Measurements from ENCODE around the gene MICU1.
"Not testable (repeated sequence)": the region's sequence is repeated elsewhere in the genome, so short reads cannot be mapped to it uniquely, and the experiment has no call there.

MICU1 gene

DNA sequence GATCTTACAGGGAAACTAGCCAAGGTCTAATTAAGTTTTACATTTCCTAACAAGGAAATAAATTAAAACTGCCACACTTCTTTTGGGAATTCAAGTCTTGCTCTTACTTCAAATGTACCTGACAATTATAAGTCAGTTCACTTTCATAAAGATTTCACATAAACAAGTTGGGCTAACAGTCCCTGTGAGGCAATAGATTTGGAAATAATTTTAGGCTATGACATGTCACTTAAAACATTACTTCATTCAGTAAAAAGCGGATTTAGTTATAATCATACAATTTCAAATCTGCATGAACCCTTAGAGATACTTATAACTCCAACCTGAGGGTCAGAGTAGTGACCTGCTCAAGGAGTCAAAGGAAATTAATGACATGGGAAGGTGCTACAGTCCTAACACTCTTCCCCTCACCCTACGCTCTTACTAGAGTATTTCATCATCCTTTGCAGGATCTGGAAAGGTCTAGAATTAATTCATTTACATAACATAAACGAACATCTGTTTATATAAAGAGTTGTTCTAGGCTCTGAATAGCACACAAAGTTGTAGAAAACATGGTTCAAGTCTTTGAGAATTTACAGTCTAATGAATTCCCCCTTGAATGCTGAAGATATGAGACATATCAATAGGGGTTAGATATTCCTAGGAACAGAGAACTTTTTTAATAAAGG, 238.8 kb downstream of the MICU1 start:
- Histone ChIP-seq H3K9me2 (replicated peaks; ENCODE audit: control insufficient read depth, low read length) (no peaks in the 10 kb centered on the region), H3K27me3 (ENCODE audit: control insufficient read depth, low read length) (no peaks in the 10 kb centered on the region), H4K20me1 (ENCODE audit: control insufficient read depth, insufficient read depth, low read depth, low read length) (no peaks in the 10 kb centered on the region), H3K27ac (ENCODE audit: low read depth, low read length) (no peak overlapping the region), H3K4me3 (ENCODE audit: low read length) (no peak overlapping the region), H3K9me3 (ENCODE audit: control insufficient read depth, insufficient read depth, low read length) (no peaks in the 10 kb centered on the region), H3K79me2 (ENCODE audit: control insufficient read depth, low read length) (no peaks in the 10 kb centered on the region), H3K36me3 (ENCODE audit: control insufficient read depth, low read length) (no peaks in the 10 kb centered on the region), H3K4me2 (ENCODE audit: low read length) (no peak overlapping the region), H3F3A (ENCODE audit: control insufficient read depth, insufficient read depth) (no peaks in the 10 kb centered on the region), H3K4me1 (ENCODE audit: control insufficient read depth, low read length) (no peaks in the 10 kb centered on the region)
- TF ChIP-seq CTCF (IDR thresholded peaks at IDR 0.05; ENCODE audit: low read depth, low read length, poor library complexity, severe bottlenecking), result no peak
- no peak for TF ChIP-seq EZH2phosphoT487 (IDR thresholded peaks at IDR 0.05; ENCODE audit: borderline replicate concordance, low read length)

DNA sequence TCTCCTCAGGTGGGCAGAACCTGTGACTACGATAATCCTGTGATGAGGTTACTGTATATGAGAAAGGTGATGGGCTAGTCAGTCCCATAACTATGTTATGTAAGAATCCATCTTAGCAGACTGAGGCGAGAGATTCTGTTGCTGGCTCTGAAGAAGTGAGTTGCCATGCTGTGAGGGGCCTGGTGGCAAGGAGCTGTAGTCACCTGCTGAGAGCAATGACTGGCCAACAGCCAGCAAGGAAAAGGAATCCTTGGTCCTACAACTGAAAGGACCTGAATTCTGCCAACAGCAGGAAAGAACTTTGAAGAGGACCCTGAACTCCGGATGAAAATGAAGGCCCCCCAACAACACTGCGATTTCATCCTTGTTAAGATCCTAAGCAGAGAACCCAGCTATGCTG, 240.2 kb downstream of the MICU1 start:
- no peak overlapping the region for H3K4me3 ChIP-seq (ENCODE audit: low read length)
- no peak overlapping the region for H3K4me2 ChIP-seq (ENCODE audit: low read length)
- H3K9me2 ChIP-seq (replicated peaks; ENCODE audit: control insufficient read depth, low read length), result no peaks in the 10 kb centered on the region
- no peak overlapping the region for H3K27ac ChIP-seq (ENCODE audit: low read depth, low read length)
- H3F3A ChIP-seq (ENCODE audit: control insufficient read depth, insufficient read depth), result no peaks in the 10 kb centered on the region
- no peaks in the 10 kb centered on the region for H3K9me3 ChIP-seq (ENCODE audit: control insufficient read depth, insufficient read depth, low read length)
- no peaks in the 10 kb centered on the region for H3K4me1 ChIP-seq (ENCODE audit: control insufficient read depth, low read length)
- no peaks in the 10 kb centered on the region for H3K79me2 ChIP-seq (ENCODE audit: control insufficient read depth, low read length)
- no peaks in the 10 kb centered on the region for H3K36me3 ChIP-seq (ENCODE audit: control insufficient read depth, low read length)
- TF ChIP-seq CTCF (IDR thresholded peaks at IDR 0.05; ENCODE audit: low read depth, low read length, poor library complexity, severe bottlenecking) (no peak), EZH2phosphoT487 (IDR thresholded peaks at IDR 0.05; ENCODE audit: borderline replicate concordance, low read length) (no peak)
- H4K20me1 ChIP-seq (ENCODE audit: control insufficient read depth, insufficient read depth, low read depth, low read length), result no peaks in the 10 kb centered on the region
- no peaks in the 10 kb centered on the region for H3K27me3 ChIP-seq (ENCODE audit: control insufficient read depth, low read length)

GRCh38 chr10:72384982-72385381, 240.9 kb downstream of the MICU1 start:
- H3K9me3 ChIP-seq (ENCODE audit: control insufficient read depth, insufficient read depth, low read length); H3K27me3 ChIP-seq (ENCODE audit: control insufficient read depth, low read length); H3K79me2 ChIP-seq (ENCODE audit: control insufficient read depth, low read length); H3K4me2 ChIP-seq (ENCODE audit: low read length); H3K9me2 ChIP-seq (replicated peaks; ENCODE audit: control insufficient read depth, low read length); H4K20me1 ChIP-seq (ENCODE audit: control insufficient read depth, insufficient read depth, low read depth, low read length); H3K4me1 ChIP-seq (ENCODE audit: control insufficient read depth, low read length); H3K4me3 ChIP-seq (ENCODE audit: low read length); H3K36me3 ChIP-seq (ENCODE audit: control insufficient read depth, low read length); H3K27ac ChIP-seq (ENCODE audit: low read depth, low read length); H3F3A ChIP-seq (ENCODE audit: control insufficient read depth, insufficient read depth): not testable (repeated sequence)

GRCh38 chr10:72379776-72380175, 246.1 kb downstream of the MICU1 start:
- Histone ChIP-seq H3K79me2 (ENCODE audit: control insufficient read depth, low read length) (no peaks in the 10 kb centered on the region), H3K27me3 (ENCODE audit: control insufficient read depth, low read length) (no peaks in the 10 kb centered on the region), H4K20me1 (ENCODE audit: control insufficient read depth, insufficient read depth, low read depth, low read length) (no peaks in the 10 kb centered on the region), H3K4me2 (ENCODE audit: low read length) (no peak overlapping the region), H3K27ac (ENCODE audit: low read depth, low read length) (no peak overlapping the region), H3K9me2 (replicated peaks; ENCODE audit: control insufficient read depth, low read length) (no peaks in the 10 kb centered on the region), H3F3A (ENCODE audit: control insufficient read depth, insufficient read depth) (no peaks in the 10 kb centered on the region), H3K36me3 (ENCODE audit: control insufficient read depth, low read length) (no peaks in the 10 kb centered on the region), H3K9me3 (ENCODE audit: control insufficient read depth, insufficient read depth, low read length) (no peaks in the 10 kb centered on the region), H3K4me3 (ENCODE audit: low read length) (no peak overlapping the region), H3K4me1 (ENCODE audit: control insufficient read depth, low read length) (no peaks in the 10 kb centered on the region)
- TF ChIP-seq CTCF (IDR thresholded peaks at IDR 0.05; ENCODE audit: low read depth, low read length, poor library complexity, severe bottlenecking), result no peak
- no peak for TF ChIP-seq EZH2phosphoT487 (IDR thresholded peaks at IDR 0.05; ENCODE audit: borderline replicate concordance, low read length)
